Esophagus muscularis mucosa (tissue), 4 donors: ENCODE results near the gene PDZK1. TPM values are rescaled to one million over a fixed set of nuclear protein-coding genes. Genes with fewer than 3 reads are reported as not detected.
A peak's percentile ranks its signal among the peaks of the same experiment; 100 is the strongest.

Source experiments
- DNase-seq: peaks from one replicate; pipeline ENCODE4 v3.0.0-alpha.2; 2017; ENCODE audit errors: extremely low spot score
- H3K27ac ChIP-seq, 4 donors: fragments of 200-600 bp; sonication (generic); replicated peaks in 1 of 4; 1 replicate in 3 of 4; 2 replicates in 1 of 4; pipeline ENCODE4 v1.5.1; 2016 to 2019; ENCODE audit warnings: mild to moderate bottlenecking in 1 of 4
- H3K27me3 ChIP-seq, 4 donors: fragments of 200-600 bp; sonication (generic); one replicate each; pipeline versions ENCODE4 v1.5.1 to v1.6.0; 2016 to 2019
- H3K36me3 ChIP-seq, 4 donors: fragments of 200-600 bp; sonication (generic); one replicate each; pipeline ENCODE4 v1.5.1; 2016 to 2019
- H3K4me1 ChIP-seq, 4 donors: fragments of 200-600 bp; sonication (generic); one replicate each; pipeline ENCODE4 v1.5.1; 2016 to 2019
- H3K4me3 ChIP-seq, 4 donors: fragments of 200-600 bp; sonication (generic); 1 replicate in 2 of 4; 2 replicates in 2 of 4; pipeline ENCODE4 v1.5.1; 2016 to 2019; ENCODE audit warnings: mild to moderate bottlenecking in 4 of 4, moderate library complexity in 1 of 4
- H3K9me3 ChIP-seq, 4 donors: fragments of 200-600 bp; sonication (generic); 1 replicate in 3 of 4; 2 replicates in 1 of 4; pipeline ENCODE4 v1.5.1; 2016 to 2019
- EP300 ChIP-seq: sonication (generic); formaldehyde crosslinking; IDR thresholded peaks from one replicate; pipeline ENCODE4 v1.6.1; 2017; ENCODE audit warnings: antibody characterized with exemption
- POLR2A ChIP-seq: fragments of 450-650 bp; IDR thresholded peaks from one replicate; pipeline ENCODE4 v1.6.1; 2017; ENCODE audit warnings: antibody characterized with exemption, moderate library complexity, mild to moderate bottlenecking, low read depth
- POLR2AphosphoS5 ChIP-seq, 2 donors: sonication (generic); formaldehyde crosslinking; IDR thresholded peaks; one replicate each; pipeline ENCODE4 v1.6.1; 2017; ENCODE audit warnings: antibody characterized with exemption in 2 of 2
- WGBS: methylation state at CpG from one replicate; pipeline ENCODE4 v1.1.5; 2018; 5-methylcytosine and 5-hydroxymethylcytosine counted together
- intact Hi-C: fragments of 100-400 bp; cut with DNase I; formaldehyde crosslinking; loops from one replicate; pipeline ENCODE4 v1.15.1; 2023
- total RNA-seq, 4 donors: library from RNA; depleted of rRNA; stranded (reverse); fragments of >200 nt; gene quantifications; one replicate each; pipeline versions ENCODE4 v1.1.0 to v1.2.1, GENCODE V29; 2016
- TF ChIP-seq, protein P1 (sequence below), 3 experiments: fragments of 200-600 bp in 2 of 3; fragments of 450-650 bp in 1 of 3; sonication (generic) in 2 of 3; IDR thresholded peaks; one replicate each; pipeline ENCODE4 v1.5.1; 2017 to 2019; ENCODE audit warnings: antibody characterized with exemption in 3 of 3, mild to moderate bottlenecking in 2 of 3, moderate library complexity in 1 of 3

Gene PDZK1
- total RNA-seq, 4 donors from 2014 or later, result 0.75 TPM; not detected in 3

- TF ChIP-seq POLR2AphosphoS5 (IDR thresholded peaks at IDR 0.05), result peak in 1 of 2 donors; percentile 47
- TF ChIP-seq, protein P1, sequence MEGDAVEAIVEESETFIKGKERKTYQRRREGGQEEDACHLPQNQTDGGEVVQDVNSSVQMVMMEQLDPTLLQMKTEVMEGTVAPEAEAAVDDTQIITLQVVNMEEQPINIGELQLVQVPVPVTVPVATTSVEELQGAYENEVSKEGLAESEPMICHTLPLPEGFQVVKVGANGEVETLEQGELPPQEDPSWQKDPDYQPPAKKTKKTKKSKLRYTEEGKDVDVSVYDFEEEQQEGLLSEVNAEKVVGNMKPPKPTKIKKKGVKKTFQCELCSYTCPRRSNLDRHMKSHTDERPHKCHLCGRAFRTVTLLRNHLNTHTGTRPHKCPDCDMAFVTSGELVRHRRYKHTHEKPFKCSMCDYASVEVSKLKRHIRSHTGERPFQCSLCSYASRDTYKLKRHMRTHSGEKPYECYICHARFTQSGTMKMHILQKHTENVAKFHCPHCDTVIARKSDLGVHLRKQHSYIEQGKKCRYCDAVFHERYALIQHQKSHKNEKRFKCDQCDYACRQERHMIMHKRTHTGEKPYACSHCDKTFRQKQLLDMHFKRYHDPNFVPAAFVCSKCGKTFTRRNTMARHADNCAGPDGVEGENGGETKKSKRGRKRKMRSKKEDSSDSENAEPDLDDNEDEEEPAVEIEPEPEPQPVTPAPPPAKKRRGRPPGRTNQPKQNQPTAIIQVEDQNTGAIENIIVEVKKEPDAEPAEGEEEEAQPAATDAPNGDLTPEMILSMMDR (IDR thresholded peaks at IDR 0.05), result no peak
- DNase-seq, result no peak
- Histone ChIP-seq H3K4me1 (peaks cover 0 to 35% (median 23%) of the 10 kb centered on the region in 4 donors), H3K27me3 (no peaks in the 10 kb centered on the region), H3K36me3 (no peaks in the 10 kb centered on the region), H3K9me3 (no peaks in the 10 kb centered on the region), H3K4me3 (no peak overlapping the region), H3K27ac (peak overlapping the region; percentile 4 to 47 (median 34))
- WGBS, result 31% methylated on average over 3 of the region's 3 CpGs
- intact Hi-C loops, result no loop called here
Measured at GRCh38 chr1:145711213-145711651, 4.1 kb upstream of the PDZK1 start.

- Histone ChIP-seq H3K27me3 (no peaks in the 10 kb centered on the region), H3K9me3 (no peaks in the 10 kb centered on the region), H3K4me1 (peaks cover 0 to 35% (median 23%) of the 10 kb centered on the region in 4 donors), H3K27ac (peak overlapping the region in 1 of 4 donors; percentile 47), H3K36me3 (no peaks in the 10 kb centered on the region), H3K4me3 (no peak overlapping the region)
- DNase-seq, result no peak
- TF ChIP-seq POLR2A, result no peak
- TF ChIP-seq, protein P1 (IDR thresholded peaks at IDR 0.05), result no peak
- TF ChIP-seq EP300, result no peak
- TF ChIP-seq POLR2AphosphoS5 (IDR thresholded peaks at IDR 0.05), result no peak
- 75% methylated on average over 4 of the region's 4 CpGs for WGBS
- intact Hi-C loops, result no loop called here
Measured at GRCh38 chr1:145710291-145711027, 3.3 kb upstream of the PDZK1 start.

GRCh38 chr1:145708063-145708462, 895 bp upstream of the PDZK1 start:
- intact Hi-C loops, result no loop called here
- WGBS, result 52% methylated on average over 7 of the region's 7 CpGs
- TF ChIP-seq, protein P1 (IDR thresholded peaks at IDR 0.05), result no peak
- no peak for TF ChIP-seq POLR2A
- TF ChIP-seq POLR2AphosphoS5 (IDR thresholded peaks at IDR 0.05), result no peak
- TF ChIP-seq EP300, result no peak

GRCh38 chr1:145706086-145706664, 993 bp downstream of the PDZK1 start:
- intact Hi-C loops, result no loop called here
- WGBS, result 85% methylated on average over 2 of the region's 2 CpGs
- TF ChIP-seq EP300 (no peak), POLR2AphosphoS5 (IDR thresholded peaks at IDR 0.05) (no peak), POLR2A (no peak)
- TF ChIP-seq, protein P1 (IDR thresholded peaks at IDR 0.05), result no peak

More at GRCh38 chr1:145708063-145708462, 895 bp upstream of the PDZK1 start:
- no peak for DNase-seq
- peaks cover 0 to 17% (median 11%) of the 10 kb centered on the region in 4 donors for H3K4me1 ChIP-seq
- no peaks in the 10 kb centered on the region for H3K27me3 ChIP-seq
- H3K9me3 ChIP-seq, result no peaks in the 10 kb centered on the region
- no peaks in the 10 kb centered on the region for H3K36me3 ChIP-seq
- no peak overlapping the region for H3K4me3 ChIP-seq
- no peak overlapping the region for H3K27ac ChIP-seq

More at GRCh38 chr1:145706086-145706664, 993 bp downstream of the PDZK1 start:
- no peak overlapping the region for H3K4me3 ChIP-seq
- no peak for DNase-seq
- no peaks in the 10 kb centered on the region for H3K27me3 ChIP-seq
- H3K9me3 ChIP-seq, result no peaks in the 10 kb centered on the region
- H3K36me3 ChIP-seq, result no peaks in the 10 kb centered on the region
- no peak overlapping the region for H3K27ac ChIP-seq
- peaks cover 0 to 5% (median 2%) of the 10 kb centered on the region in 4 donors for H3K4me1 ChIP-seq
